ENCODE data around the gene RBM12.

RBM12 gene

GRCh38 chr20:35698298-35699126 is 33.8 kb upstream of the RBM12 start:
- Histone ChIP-seq H4K20me1 (ENCODE audit: insufficient read depth, low read length) (no peaks in the 10 kb centered on the region), H3K9ac (ENCODE audit: low read length) (peak overlapping the region; percentile 90), H3K9me3 (ENCODE audit: low read length) (no peaks in the 10 kb centered on the region), H2AFZ (ENCODE audit: low read length) (peak overlapping the region; percentile 60; the same call in 1 of the 2 replicates), H3K4me2 (ENCODE audit: low read length) (peak overlapping the region; percentile 99), H3K27me3 (ENCODE audit: insufficient read depth, low read length) (no peaks in the 10 kb centered on the region), H3K36me3 (ENCODE audit: insufficient read depth, low read length) (peaks cover 37% of the 10 kb centered on the region), H3K4me3 (ENCODE audit: low read depth, low read length, poor library complexity, severe bottlenecking) (peak overlapping the region; percentile 87), H3K79me2 (ENCODE audit: insufficient read depth, low read length) (no peaks in the 10 kb centered on the region; the same call in 1 of the 2 replicates), H3K9me2 (ENCODE audit: low read depth, low read length) (no peaks in the 10 kb centered on the region), H3F3A (ENCODE audit: insufficient read depth, low read length) (peaks cover 19% of the 10 kb centered on the region), H3K27ac (ENCODE audit: low read depth, low read length, poor library complexity, severe bottlenecking) (peak overlapping the region; percentile 59), H3K4me1 (ENCODE audit: insufficient read depth, low read length, severe bottlenecking) (peaks cover 29% of the 10 kb centered on the region)
- no peak for TF ChIP-seq EZH2 (IDR thresholded peaks at IDR 0.05; ENCODE audit: borderline replicate concordance, low read length)
- TF ChIP-seq, protein P1, sequence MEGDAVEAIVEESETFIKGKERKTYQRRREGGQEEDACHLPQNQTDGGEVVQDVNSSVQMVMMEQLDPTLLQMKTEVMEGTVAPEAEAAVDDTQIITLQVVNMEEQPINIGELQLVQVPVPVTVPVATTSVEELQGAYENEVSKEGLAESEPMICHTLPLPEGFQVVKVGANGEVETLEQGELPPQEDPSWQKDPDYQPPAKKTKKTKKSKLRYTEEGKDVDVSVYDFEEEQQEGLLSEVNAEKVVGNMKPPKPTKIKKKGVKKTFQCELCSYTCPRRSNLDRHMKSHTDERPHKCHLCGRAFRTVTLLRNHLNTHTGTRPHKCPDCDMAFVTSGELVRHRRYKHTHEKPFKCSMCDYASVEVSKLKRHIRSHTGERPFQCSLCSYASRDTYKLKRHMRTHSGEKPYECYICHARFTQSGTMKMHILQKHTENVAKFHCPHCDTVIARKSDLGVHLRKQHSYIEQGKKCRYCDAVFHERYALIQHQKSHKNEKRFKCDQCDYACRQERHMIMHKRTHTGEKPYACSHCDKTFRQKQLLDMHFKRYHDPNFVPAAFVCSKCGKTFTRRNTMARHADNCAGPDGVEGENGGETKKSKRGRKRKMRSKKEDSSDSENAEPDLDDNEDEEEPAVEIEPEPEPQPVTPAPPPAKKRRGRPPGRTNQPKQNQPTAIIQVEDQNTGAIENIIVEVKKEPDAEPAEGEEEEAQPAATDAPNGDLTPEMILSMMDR (IDR thresholded peaks at IDR 0.05; ENCODE audit: low read length): no peak

DNA sequence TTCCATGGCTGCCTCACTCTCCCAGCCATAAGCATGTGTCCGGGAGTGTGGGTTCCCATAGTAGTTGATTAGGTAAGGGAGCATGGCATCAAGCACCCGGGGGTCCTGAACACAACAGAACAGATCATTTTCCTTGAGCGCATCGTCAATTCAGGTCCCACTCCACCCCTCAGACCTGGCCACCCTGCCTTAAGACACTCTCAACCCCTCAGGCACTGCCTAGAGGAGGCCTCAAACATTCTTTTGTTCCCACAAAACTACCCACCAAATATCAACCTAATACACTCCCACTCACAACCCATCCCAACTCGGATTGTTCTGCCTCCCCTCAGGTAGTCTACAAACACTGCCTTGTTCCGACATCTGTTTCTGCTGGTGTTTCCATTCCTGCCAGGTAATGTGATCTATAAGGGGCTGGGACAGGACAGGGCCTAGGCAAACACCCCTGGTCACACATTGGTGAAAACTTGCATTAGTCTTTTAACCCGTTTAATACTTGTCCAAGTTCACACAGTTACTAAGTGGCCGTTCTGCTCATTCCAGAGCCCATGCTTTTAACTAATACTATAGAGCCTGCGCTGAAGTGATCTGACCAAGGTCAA is 33.1 kb upstream of the RBM12 start:
- Histone ChIP-seq H3K9me3 (ENCODE audit: low read length) (no peaks in the 10 kb centered on the region), H3K4me3 (ENCODE audit: low read depth, low read length, poor library complexity, severe bottlenecking) (peak overlapping the region; percentile 87), H4K20me1 (ENCODE audit: insufficient read depth, low read length) (no peaks in the 10 kb centered on the region), H3K4me2 (ENCODE audit: low read length) (peak overlapping the region; percentile 99), H3F3A (ENCODE audit: insufficient read depth, low read length) (peaks cover 12% of the 10 kb centered on the region), H3K27ac (ENCODE audit: low read depth, low read length, poor library complexity, severe bottlenecking) (peak overlapping the region; percentile 17), H3K27me3 (ENCODE audit: insufficient read depth, low read length) (no peaks in the 10 kb centered on the region), H3K36me3 (ENCODE audit: insufficient read depth, low read length) (peaks cover 33% of the 10 kb centered on the region), H2AFZ (ENCODE audit: low read length) (no peak overlapping the region), H3K9ac (ENCODE audit: low read length) (peak overlapping the region; percentile 90), H3K4me1 (ENCODE audit: insufficient read depth, low read length, severe bottlenecking) (peaks cover 29% of the 10 kb centered on the region), H3K79me2 (ENCODE audit: insufficient read depth, low read length) (no peaks in the 10 kb centered on the region; the same call in 1 of the 2 replicates), H3K9me2 (ENCODE audit: low read depth, low read length) (no peaks in the 10 kb centered on the region)
- TF ChIP-seq EZH2 (IDR thresholded peaks at IDR 0.05; ENCODE audit: borderline replicate concordance, low read length): no peak
- TF ChIP-seq, protein P1 (IDR thresholded peaks at IDR 0.05; ENCODE audit: low read length): no peak

DNA sequence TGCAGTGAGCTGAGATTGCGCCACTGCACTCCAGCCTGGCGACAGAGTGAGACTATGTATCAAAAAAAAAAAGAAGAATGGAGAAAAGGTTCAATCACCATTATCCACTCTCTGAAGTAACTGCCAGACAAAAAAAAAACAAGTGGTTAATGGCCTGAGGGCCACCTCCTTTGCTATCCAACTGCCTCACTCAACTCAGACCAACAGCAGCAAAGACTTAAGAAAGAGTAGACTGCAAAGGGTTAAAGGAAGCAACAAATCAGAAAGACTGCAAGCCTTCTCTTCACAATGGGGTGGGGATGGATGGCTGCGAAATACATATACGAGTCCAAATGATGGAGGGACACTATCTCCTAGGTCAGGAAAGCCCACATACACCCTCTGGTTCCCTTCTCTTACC is 31.3 kb upstream of the RBM12 start:
- TF ChIP-seq EZH2 (IDR thresholded peaks at IDR 0.05; ENCODE audit: borderline replicate concordance, low read length): no peak
- TF ChIP-seq, protein P1 (IDR thresholded peaks at IDR 0.05; ENCODE audit: low read length): no peak

More for the DNA sequence above, 31.3 kb upstream of the RBM12 start:
- no peaks in the 10 kb centered on the region for H3K9me2 ChIP-seq (ENCODE audit: low read depth, low read length)
- no peak overlapping the region for H3K4me3 ChIP-seq (ENCODE audit: low read depth, low read length, poor library complexity, severe bottlenecking)
- peaks cover 18% of the 10 kb centered on the region; the same call in 1 of the 2 replicates for H3K36me3 ChIP-seq (ENCODE audit: insufficient read depth, low read length)
- H3K4me1 ChIP-seq (ENCODE audit: insufficient read depth, low read length, severe bottlenecking): peaks cover 26% of the 10 kb centered on the region
- no peak overlapping the region for H3K9ac ChIP-seq (ENCODE audit: low read length)
- no peak overlapping the region for H3K27ac ChIP-seq (ENCODE audit: low read depth, low read length, poor library complexity, severe bottlenecking)
- H3K4me2 ChIP-seq (ENCODE audit: low read length): no peak overlapping the region
- no peak overlapping the region for H2AFZ ChIP-seq (ENCODE audit: low read length)
- no peaks in the 10 kb centered on the region for H4K20me1 ChIP-seq (ENCODE audit: insufficient read depth, low read length)
- H3K27me3 ChIP-seq (ENCODE audit: insufficient read depth, low read length): no peaks in the 10 kb centered on the region
- no peaks in the 10 kb centered on the region; the same call in 1 of the 2 replicates for H3K79me2 ChIP-seq (ENCODE audit: insufficient read depth, low read length)
- H3K9me3 ChIP-seq (ENCODE audit: low read length): no peaks in the 10 kb centered on the region
- H3F3A ChIP-seq (ENCODE audit: insufficient read depth, low read length): peaks cover 4% of the 10 kb centered on the region; the same call in 1 of the 2 replicates
